Activated naive CD8-positive, alpha-beta T cell treated with anti-CD3 and anti-CD28 coated beads for 36 hours (primary cell): ENCODE results near the gene LMNTD2. TPM values are rescaled to one million over a fixed set of nuclear protein-coding genes. Genes with fewer than 3 reads are reported as not detected.
"Not testable (repeated sequence)": the region's sequence is repeated elsewhere in the genome, so short reads cannot be mapped to it uniquely, and the experiment has no call there.

Experiments
- DNase-seq: peaks from one replicate; pipeline ENCODE4 v3.0.0; 2021
- H3K27ac Mint-ChIP-seq: one replicate; pipeline ENCODE4 v1.8.0; 2022; ENCODE audit warnings: mild to moderate bottlenecking, moderate library complexity, mixed read lengths
- H3K27me3 Mint-ChIP-seq: one replicate; pipeline ENCODE4 v1.8.0; 2022; ENCODE audit warnings: mild to moderate bottlenecking, mixed read lengths
- H3K36me3 Mint-ChIP-seq: one replicate; pipeline ENCODE4 v1.8.0; 2021; ENCODE audit warnings: mild to moderate bottlenecking, mixed read lengths
- H3K4me1 Mint-ChIP-seq: one replicate; pipeline ENCODE4 v1.8.0; 2021; ENCODE audit warnings: mixed read lengths
- H3K4me3 Mint-ChIP-seq: one replicate; pipeline ENCODE4 v1.8.0; 2022; ENCODE audit warnings: mild to moderate bottlenecking, moderate library complexity, mixed read lengths
- H3K9me3 Mint-ChIP-seq: one replicate; pipeline ENCODE4 v1.8.0; 2022; ENCODE audit warnings: mixed read lengths
- total RNA-seq, 2 experiments: library from RNA; stranded (reverse); gene quantifications; one replicate each; pipeline ENCODE4 v1.2.3, GENCODE V29; 2021

Gene LMNTD2
- total RNA-seq, 2 experiments from 2014 or later, result 1.2 to 1.3 TPM

- peak overlapping the region; percentile 86 for H3K27ac Mint-ChIP-seq
- no peak for DNase-seq
- peaks cover 24% of the 10 kb centered on the region for H3K36me3 Mint-ChIP-seq
- H3K9me3 Mint-ChIP-seq, result no peaks in the 10 kb centered on the region
- H3K4me1 Mint-ChIP-seq, result peaks cover 48% of the 10 kb centered on the region
- peaks cover 12% of the 10 kb centered on the region for H3K27me3 Mint-ChIP-seq
- peak overlapping the region; percentile 93 for H3K4me3 Mint-ChIP-seq
These were observed 16.5 kb upstream of the LMNTD2 start for GRCh38 chr11:576811-577610.

GRCh38 chr11:575996-576768 is 15.6 kb upstream of the LMNTD2 start, which contains the start of gene PHRF1:
TSS of gene PHRF1 (plus strand) at chr11:576470. CDS start at chr11:581513, 5,043 bp downstream.
- peaks cover 47% of the 10 kb centered on the region for H3K4me1 Mint-ChIP-seq
- no peaks in the 10 kb centered on the region for H3K9me3 Mint-ChIP-seq
- peak within 1 kb of the TSS; percentile 98 for H3K27ac Mint-ChIP-seq

GRCh38 chr11:575313-575995 is 14.9 kb upstream of the LMNTD2 start:
- H3K9me3 Mint-ChIP-seq, result no peaks in the 10 kb centered on the region

More at GRCh38 chr11:575996-576768, 15.6 kb upstream of the LMNTD2 start, which contains the start of gene PHRF1:
- Mint-ChIP-seq H3K36me3 (peaks cover 21% of the 10 kb centered on the region), H3K27me3 (peaks cover 12% of the 10 kb centered on the region), H3K4me3 (peak within 1 kb of the TSS; percentile 97)
- DNase-seq, result peak; percentile 95

GRCh38 chr11:574632-575312 is 14.2 kb upstream of the LMNTD2 start:
- DNase-seq, result no peak
- peaks cover 20% of the 10 kb centered on the region for H3K36me3 Mint-ChIP-seq
- peak overlapping the region; percentile 82 for H3K4me3 Mint-ChIP-seq
- no peaks in the 10 kb centered on the region for H3K9me3 Mint-ChIP-seq
- H3K27ac Mint-ChIP-seq, result no peak overlapping the region
- H3K27me3 Mint-ChIP-seq, result peaks cover 12% of the 10 kb centered on the region
- H3K4me1 Mint-ChIP-seq, result peaks cover 36% of the 10 kb centered on the region

More at GRCh38 chr11:575313-575995, 14.9 kb upstream of the LMNTD2 start:
- no peak for DNase-seq
- H3K36me3 Mint-ChIP-seq, result peaks cover 21% of the 10 kb centered on the region
- H3K27ac Mint-ChIP-seq, result peak overlapping the region; percentile 42
- H3K27me3 Mint-ChIP-seq, result peaks cover 12% of the 10 kb centered on the region
- peak overlapping the region; percentile 82 for H3K4me3 Mint-ChIP-seq
- peaks cover 43% of the 10 kb centered on the region for H3K4me1 Mint-ChIP-seq

GRCh38 chr11:574031-574570 is 13.6 kb upstream of the LMNTD2 start:
- H3K27ac Mint-ChIP-seq, result not testable (repeated sequence)
- peaks cover 29% of the 10 kb centered on the region for H3K4me1 Mint-ChIP-seq
- peak overlapping the region; percentile 82 for H3K4me3 Mint-ChIP-seq

GRCh38 chr11:573146-573759 is 12.7 kb upstream of the LMNTD2 start:
- H3K36me3 Mint-ChIP-seq, result peaks cover 13% of the 10 kb centered on the region
- DNase-seq, result no peak
- H3K9me3 Mint-ChIP-seq, result no peaks in the 10 kb centered on the region
- no peak overlapping the region for H3K27ac Mint-ChIP-seq
- H3K27me3 Mint-ChIP-seq, result peaks cover 12% of the 10 kb centered on the region
- H3K4me1 Mint-ChIP-seq, result peaks cover 21% of the 10 kb centered on the region
- H3K4me3 Mint-ChIP-seq, result no peak overlapping the region

More at GRCh38 chr11:574031-574570, 13.6 kb upstream of the LMNTD2 start:
- Mint-ChIP-seq H3K27me3 (peaks cover 12% of the 10 kb centered on the region), H3K36me3 (peaks cover 20% of the 10 kb centered on the region)
- DNase-seq, H3K9me3 Mint-ChIP-seq: not testable (repeated sequence)

- DNase-seq, result no peak
- Mint-ChIP-seq H3K27me3 (peaks cover 12% of the 10 kb centered on the region), H3K4me1 (peaks cover 13% of the 10 kb centered on the region), H3K36me3 (peaks cover 5% of the 10 kb centered on the region), H3K27ac (no peak overlapping the region), H3K4me3 (no peak overlapping the region), H3K9me3 (no peaks in the 10 kb centered on the region)
These were observed 11.3 kb upstream of the LMNTD2 start for GRCh38 chr11:571802-572185.

GRCh38 chr11:569158-569885 is 8.8 kb upstream of the LMNTD2 start:
- DNase-seq, result no peak
- Mint-ChIP-seq H3K4me1 (peaks cover 4% of the 10 kb centered on the region), H3K9me3 (no peaks in the 10 kb centered on the region), H3K4me3 (peak overlapping the region; percentile 79), H3K27me3 (peaks cover 2% of the 10 kb centered on the region), H3K36me3 (peaks cover 5% of the 10 kb centered on the region), H3K27ac (peak overlapping the region; percentile 65)

- H3K27ac Mint-ChIP-seq, result peak overlapping the region; percentile 65
- peak overlapping the region; percentile 79 for H3K4me3 Mint-ChIP-seq
- peak; percentile 99 for DNase-seq
- H3K27me3 Mint-ChIP-seq, result no peaks in the 10 kb centered on the region
- H3K9me3 Mint-ChIP-seq, result no peaks in the 10 kb centered on the region
- no peaks in the 10 kb centered on the region for H3K4me1 Mint-ChIP-seq
- peaks cover 5% of the 10 kb centered on the region for H3K36me3 Mint-ChIP-seq
These were observed 8.0 kb upstream of the LMNTD2 start for GRCh38 chr11:568306-569157.

- Mint-ChIP-seq H3K36me3 (peaks cover 5% of the 10 kb centered on the region), H3K27me3 (no peaks in the 10 kb centered on the region), H3K4me3 (peak overlapping the region; percentile 88), H3K27ac (no peak overlapping the region), H3K9me3 (no peaks in the 10 kb centered on the region), H3K4me1 (no peaks in the 10 kb centered on the region)
- no peak for DNase-seq
These were observed 7.2 kb upstream of the LMNTD2 start for GRCh38 chr11:567629-568292.

GRCh38 chr11:567011-567628 is 6.6 kb upstream of the LMNTD2 start:
- Mint-ChIP-seq H3K4me1 (no peaks in the 10 kb centered on the region), H3K9me3 (no peaks in the 10 kb centered on the region), H3K27me3 (no peaks in the 10 kb centered on the region), H3K27ac (no peak overlapping the region), H3K36me3 (peaks cover 5% of the 10 kb centered on the region), H3K4me3 (peak overlapping the region; percentile 88)
- no peak for DNase-seq

GRCh38 chr11:565921-566509 is 5.5 kb upstream of the LMNTD2 start:
- Mint-ChIP-seq H3K27me3 (no peaks in the 10 kb centered on the region), H3K27ac (no peak overlapping the region), H3K4me3 (no peak overlapping the region), H3K36me3 (peaks cover 5% of the 10 kb centered on the region), H3K4me1 (peaks cover 4% of the 10 kb centered on the region), H3K9me3 (no peaks in the 10 kb centered on the region)
- DNase-seq, result no peak
